Stimulated activated CD8-positive, alpha-beta memory T cell treated with anti-CD3 and anti-CD28 coated beads, Interleukin-4, amount 100 ng/mL, for 1 hour (primary cell): Measurements from ENCODE around the gene APBB2.
"Not testable (repeated sequence)": the region's sequence is repeated elsewhere in the genome, so short reads cannot be mapped to it uniquely, and the experiment has no call there.

Experiments
- DNase-seq, 2 donors: peaks; one replicate each; pipeline ENCODE4 v3.0.0-alpha.2; 2020; ENCODE audit warnings: low read depth in 2 of 2, low spot score in 1 of 2

Gene APBB2

DNA sequence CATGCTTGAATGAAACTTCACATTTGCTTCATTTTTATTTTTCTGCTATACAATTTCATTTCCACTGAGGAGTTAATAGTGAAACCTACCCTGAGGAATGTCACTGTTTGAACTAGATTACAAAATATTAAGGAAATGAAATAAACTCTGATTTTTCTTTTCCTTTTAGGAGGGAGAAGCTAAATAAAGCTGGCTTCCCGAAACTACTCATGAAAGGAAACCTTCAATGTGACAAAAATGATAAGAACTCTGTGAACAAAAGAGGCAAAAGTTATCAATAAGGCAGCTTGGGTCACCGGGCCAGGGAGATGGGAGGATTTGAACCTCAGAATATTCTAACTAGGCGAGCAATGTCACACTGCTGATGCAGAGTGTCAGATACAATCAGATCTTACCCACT lies 185.2 kb downstream of the APBB2 start:
- no peak for DNase-seq

DNA sequence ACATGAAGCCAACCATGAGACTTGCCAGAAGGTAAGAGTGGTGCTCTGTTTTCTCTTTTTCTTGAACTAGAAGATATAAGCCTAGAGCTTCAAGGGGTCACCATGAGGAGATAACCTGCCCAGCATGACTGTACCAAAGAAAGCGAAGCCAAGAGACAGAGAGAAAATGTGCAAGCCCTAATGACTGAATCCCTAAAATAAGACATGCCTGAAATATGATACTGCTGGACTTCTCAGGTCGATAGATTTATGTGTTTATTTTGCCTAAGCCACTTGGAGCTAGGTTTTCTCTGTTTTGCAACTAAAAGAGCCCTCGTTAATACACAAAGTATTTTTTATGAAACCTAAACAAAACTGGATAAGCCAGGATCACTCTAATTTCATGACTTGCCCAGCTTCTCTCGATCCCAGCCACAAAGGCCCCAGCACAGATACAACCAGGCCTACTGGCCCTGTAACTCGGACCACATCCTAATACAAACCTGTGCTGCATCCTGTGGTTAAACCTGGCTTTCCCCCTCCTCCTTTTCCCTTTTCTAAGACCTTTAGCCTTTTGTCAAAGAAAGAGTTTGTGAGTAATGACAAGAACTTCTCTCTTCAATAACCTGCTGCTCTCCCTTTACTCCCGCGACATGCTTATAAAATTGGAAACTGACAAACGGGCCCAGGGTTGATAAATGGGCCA lies 185.8 kb downstream of the APBB2 start:
- DNase-seq: no peak

DNA sequence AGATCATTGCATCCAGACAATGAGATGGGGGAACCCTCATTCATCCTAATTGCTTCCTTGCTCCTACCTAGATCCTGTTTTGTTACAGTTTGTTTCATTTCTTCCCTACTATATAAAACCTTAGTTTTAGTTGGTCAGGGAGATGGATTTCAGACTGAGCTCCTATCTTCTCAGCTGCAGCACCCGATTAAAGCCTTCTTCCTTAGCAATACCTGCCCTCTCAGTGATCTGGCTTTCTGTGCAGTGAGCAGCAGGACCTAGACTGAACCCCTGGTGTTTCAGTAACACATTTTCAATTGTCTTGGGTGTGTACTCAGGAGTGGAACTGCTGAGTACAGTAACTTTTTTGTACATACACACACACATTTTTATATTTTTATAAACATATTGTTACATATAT lies 187.4 kb downstream of the APBB2 start:
- DNase-seq: no peak

DNA sequence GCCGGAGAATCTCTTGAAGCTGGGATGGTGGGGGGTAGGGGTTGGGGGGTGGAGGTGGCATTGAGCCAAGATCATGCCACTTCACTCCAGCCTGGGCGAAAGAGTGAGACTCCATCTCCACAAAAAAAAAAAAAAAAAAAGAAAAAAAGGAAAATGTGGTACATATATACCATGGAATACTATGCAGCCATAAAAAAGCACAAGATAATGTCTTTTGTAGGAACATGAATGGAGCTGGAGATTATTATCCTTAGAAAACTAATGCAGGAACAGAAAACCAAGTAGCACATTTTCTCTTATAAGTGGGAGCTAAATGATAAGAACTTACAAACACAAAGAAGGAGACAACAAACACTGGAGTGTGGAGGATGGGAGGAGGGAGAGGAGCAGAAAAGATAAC lies 188.5 kb downstream of the APBB2 start:
- DNase-seq: no peak

DNA sequence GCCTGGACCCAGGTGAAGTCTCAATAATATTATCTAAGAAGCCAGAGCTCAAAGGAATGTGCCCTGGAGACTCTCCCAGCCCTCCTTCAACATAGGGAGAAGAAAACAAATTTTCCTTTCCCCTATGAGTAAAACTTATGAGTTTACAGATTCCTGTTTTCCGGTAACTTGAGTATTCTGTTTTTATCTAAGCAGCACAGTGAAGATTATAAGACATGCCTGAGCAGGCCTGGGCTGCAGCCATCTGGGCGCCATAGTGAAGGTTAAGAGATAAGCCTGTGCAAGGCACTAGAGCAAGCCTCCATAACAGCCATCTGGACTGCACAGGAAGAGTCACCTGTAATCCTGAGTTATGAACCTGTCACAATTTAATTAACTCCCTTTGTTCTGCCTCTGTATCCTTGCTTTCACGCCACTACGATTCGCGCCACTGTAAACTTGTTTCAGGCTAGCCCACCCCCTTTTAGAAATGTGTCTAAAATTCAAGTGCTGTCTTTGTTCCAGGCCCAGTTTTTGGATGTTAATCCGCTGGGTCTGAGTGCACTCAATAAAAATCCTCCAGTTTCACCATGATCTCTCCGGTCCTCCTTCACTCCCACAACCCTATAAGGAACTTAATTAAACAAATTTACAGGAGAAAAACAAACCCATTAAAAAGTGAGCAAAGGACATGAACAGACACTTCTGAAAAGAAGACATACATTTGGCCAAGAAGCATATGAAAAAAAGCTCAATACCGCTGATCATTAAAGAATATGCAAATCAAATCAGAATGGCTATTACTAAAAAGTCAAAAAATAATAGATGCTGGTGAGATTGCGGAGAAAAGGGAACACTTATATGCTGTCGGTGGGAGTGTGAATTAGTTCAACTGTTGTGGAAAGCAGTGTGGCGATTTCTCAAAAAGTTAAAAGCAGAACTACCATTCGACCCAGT lies 189.5 kb downstream of the APBB2 start:
- no peak for DNase-seq

DNA sequence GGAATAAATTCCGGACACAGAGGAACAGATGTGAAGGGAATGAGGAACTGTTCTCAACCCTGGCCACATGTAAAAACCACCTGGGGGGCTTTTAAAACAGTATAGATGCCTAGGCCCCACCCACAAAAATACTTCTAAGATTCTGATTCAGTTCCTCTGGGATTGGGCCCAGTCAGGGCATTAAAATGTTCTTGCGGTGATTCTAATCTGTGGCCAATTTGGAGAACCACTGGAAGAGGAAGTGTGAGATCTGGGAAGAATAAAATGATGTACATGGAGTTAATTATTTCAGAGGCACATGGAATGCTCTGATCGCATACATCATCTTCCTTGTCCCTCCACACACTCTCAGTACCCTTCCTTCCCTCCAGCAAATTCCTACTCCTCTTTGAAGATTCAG lies 192.2 kb downstream of the APBB2 start:
- no peak for DNase-seq

DNA sequence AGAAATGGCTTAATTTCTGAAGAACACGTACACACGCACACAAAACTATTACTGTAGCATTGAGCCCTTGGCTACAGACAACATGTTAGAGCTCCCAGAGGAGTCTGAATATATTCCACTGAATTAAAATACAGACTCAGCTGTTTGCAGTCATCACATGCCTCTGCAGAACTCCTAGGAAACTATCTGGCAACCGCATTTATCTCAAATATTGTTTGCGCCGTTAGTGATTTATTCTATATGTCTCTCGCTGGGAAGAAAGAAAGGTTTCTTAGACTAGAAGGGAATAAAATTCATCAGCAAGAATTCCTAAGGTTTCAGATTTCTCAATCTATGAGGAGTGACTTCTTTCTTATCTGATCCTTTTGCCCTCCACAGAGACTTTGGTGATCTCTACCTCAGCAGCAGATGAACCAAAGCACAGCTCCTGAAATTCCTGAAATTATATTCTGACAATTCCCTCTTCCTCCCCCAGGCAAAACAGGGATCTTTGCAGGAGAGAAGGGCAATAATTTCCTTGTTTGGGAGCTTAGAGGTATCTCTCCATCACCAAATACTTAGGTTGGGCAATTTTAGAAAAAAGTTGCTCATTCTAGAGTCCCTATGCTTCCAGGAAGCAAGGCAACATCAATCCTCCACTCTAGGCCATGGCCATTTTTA lies 199.2 kb downstream of the APBB2 start:
- DNase-seq: no peak

DNA sequence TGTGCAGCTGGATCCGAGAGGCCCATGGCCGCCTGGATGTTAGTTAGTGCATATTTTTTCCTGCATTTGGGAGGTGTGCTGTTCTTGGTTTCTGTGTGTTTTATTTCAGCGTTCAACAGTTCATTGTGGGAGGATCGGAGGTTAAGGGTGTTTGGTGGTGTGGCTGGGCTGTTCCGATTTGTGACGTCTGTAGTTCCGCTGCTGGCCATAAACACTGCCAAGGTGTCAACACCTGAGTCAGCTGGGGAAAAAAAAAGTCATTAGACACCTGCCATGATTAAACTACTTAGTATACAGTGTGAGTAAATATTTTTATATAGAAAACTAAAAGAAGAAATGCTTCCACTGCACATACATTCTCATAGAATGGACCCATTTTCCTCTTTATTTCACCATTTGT lies 200.2 kb downstream of the APBB2 start:
- DNase-seq: no peak

DNA sequence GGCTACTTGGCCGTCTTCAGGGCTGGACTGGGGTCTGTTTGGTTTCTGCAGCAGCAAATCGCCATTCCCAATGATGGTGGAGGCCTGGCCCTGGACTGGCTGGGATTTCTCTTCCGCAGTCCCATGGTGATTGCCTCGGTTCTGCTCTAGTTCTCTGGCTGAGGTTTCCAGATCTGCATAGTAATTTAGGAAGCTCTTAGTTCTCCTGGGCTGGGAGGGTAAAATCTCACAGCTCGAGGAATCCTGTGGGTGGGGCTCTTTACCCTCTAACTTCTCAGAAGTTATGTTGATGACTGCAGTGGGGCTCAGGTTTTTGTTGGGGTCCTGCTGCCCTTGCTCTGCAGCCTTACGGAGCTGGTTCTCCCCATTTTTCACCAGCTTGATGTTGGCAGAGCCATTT lies 200.6 kb downstream of the APBB2 start:
- no peak for DNase-seq

DNA sequence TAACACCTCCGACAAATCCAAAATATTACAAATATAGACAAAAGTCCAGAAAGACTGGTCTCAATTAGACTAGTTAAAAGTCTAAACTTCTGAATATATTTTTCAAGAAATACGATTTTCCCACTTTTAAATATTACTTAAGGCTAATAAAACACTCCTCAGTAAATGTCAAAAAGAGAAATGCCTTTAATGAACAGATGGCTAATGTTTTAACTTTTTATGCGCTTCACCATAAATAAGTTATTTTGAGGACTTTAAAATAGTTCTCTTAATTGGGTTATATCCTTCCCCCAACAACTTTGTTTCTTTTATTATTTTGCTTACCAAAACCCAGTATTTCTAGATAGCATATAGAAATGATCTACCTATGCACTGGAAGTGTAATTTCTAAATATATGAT lies 201.4 kb downstream of the APBB2 start:
- DNase-seq: no peak

DNA sequence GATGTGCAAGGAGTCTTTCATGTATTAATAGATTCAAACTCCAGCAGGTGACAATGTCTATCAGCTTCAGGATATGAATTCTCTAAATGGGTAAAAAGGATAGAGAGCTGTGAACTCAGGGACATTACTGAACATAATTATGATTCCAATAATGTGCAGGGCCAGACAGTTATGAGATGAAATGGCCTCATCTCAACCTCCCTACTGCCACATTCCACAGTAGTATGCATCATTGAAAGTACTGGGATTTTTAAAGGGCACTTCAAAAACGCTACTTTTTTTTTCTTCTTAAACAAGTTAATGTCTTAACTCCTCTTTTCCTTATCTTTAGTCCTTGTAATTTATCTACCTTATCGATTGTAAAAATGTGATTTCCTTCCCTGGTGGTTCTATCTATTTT lies 202.0 kb downstream of the APBB2 start:
- no peak for DNase-seq

DNA sequence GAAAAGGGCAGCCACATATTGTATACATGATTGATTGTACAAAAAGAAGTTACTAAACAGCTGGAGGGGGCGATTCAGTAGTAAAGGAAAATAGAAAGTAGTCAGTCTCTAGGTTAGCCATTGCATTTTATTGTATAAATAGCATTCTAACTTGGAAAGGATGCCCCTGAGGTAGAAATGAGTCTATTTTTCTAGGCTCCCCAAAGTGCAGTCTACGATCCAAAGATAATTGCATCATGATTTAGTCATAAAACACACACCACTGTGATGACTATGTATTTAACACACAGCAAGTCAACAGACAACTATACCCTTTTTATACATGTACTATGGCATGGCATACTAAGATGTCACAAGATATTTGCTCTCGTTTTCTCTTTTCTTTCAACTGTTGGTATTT lies 204.9 kb downstream of the APBB2 start:
- no peak for DNase-seq

DNA sequence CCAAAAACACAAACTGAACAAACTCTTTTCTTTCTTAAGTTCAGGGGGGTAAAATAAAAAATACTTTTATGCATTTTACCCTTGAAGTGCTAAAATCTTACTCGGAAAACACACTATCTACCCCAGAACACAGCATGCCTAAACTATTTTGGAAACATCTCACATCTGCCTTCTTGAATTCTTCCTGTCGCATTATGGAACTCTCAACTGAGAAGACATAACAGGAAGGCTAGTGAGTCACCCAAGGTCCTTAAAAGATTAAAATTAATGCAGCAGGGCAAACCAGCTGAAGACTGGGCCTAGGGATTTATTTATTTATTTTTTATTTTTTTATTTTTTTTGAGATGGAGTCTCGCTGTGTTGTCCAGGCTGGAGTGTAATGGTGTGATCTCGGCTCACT lies 208.2 kb downstream of the APBB2 start:
- no peak for DNase-seq

DNA sequence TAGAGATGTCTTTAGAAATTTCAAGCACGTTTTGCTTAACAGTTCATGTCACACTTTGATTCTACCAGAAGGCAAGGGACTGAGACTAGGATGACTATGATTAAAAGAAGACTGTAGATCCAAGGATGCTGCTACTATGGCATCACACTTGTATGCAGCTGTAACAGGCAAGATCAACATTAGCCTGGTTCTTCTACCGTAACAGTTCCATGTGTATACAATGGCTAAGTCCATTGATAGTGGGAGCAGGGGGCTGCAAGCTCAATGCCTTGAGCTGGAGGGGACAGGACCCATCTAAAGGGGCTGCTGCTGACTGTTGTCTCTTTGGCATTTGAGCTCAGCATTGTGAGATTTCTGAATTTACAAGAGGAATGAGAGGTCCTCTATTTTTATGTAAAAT lies 212.0 kb downstream of the APBB2 start:
- no peak for DNase-seq

DNA sequence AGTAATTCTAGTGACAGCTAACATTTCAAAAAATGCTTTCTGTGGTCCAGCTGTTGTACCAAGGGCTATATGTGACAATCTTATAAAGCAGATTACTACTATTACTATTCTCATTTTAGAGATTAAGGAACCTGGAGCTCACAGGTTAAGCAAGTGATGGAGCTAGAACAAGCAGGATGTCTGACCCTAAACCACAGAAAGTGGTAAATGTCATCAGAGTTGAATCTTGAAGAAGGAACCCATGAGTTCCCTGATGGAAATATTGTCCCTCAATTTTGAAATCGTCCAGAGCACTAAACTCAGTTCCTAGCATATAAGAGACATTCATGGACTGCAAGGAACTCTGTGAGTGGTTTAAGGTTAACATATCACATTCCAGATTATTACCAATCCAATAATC lies 214.0 kb downstream of the APBB2 start:
- DNase-seq: no peak

DNA sequence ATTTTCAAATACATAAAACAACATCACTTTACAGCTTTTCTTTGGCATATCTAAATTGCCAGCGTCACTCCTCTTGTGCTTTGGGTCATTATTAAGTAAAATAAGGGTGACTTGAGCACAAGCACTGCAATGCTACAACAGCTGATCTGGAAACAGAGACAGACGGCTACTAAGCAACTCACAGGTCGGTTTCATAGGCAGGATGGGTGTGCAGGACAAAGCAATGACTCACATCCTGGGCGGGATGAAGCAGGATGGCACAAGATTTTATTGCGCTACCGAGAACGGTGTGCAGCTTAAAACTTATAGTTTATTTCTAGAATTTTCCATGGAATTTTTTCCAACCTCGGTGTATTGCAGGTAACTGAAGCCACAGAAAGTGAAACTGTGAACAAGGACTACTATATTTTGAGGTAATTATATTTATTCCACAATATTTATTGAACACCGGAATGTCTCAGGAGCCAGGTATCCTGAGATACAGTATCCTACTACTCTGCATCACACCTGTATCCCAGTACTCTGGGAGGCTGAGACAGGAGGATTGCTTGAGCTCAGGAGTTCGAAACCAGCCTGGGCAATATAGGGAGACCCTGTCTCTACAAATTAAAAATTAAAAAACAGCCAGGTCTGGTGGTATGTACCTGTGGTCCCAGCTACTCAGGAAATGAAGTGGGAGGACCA lies 215.5 kb downstream of the APBB2 start:
- DNase-seq: no peak

DNA sequence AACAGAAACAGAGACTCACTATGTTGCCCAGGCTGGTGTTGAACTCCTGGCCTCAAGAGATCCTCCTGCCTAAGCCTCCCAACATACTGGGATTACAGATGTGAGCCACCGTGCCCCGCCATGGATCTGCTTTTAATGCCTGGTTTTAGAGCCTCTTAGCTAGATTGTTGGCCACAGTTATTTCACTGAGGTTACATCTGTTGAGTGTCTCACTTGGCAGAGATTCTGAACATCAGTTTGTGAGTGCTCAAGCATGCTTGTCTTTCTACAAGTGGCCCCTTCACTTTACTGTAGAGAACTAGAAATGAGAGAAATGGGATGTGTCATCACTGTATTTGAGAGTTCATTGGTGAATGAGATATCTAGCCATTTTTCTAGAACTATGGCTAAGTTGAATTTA lies 218.5 kb downstream of the APBB2 start:
- DNase-seq: no peak

DNA sequence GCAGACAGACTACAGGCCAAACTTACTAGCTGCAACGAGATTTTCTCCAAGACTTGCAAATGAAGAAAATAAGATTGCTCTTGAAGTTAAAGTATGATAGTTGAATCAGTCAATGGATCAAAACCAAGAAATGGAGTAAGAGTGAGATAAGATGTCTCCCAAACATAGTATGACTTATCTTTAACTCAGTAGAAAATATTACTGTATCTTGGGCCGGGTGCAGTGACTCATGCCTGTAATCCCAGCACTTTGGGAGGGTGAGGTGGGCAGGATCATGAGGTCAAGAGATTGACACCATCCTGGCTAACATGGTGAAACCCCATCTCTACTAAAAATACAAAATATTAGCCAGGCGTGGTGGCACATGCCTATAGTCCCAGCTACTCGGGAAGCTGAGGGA lies 220.0 kb downstream of the APBB2 start:
- not testable (repeated sequence) for DNase-seq

DNA sequence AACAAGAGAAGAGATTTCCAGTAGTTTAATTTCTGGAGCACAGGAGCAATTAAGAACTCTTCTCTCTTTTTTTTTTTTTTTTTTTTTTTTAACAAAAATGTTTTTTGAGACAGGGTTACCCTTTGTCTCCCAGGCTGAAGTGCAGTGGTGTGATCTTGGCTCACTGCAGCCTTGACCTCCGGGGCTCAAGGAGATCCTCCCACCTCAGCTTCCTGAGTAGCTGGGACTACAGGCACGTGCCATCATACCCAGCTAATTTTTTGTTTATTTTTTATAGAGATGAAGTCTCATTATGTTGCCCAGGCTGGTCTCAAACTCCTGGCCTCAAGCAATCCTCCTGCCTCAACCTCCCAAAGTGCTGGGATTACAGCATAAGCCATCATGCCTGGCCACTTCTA lies 221.0 kb downstream of the APBB2 start:
- not testable (repeated sequence) for DNase-seq

DNA sequence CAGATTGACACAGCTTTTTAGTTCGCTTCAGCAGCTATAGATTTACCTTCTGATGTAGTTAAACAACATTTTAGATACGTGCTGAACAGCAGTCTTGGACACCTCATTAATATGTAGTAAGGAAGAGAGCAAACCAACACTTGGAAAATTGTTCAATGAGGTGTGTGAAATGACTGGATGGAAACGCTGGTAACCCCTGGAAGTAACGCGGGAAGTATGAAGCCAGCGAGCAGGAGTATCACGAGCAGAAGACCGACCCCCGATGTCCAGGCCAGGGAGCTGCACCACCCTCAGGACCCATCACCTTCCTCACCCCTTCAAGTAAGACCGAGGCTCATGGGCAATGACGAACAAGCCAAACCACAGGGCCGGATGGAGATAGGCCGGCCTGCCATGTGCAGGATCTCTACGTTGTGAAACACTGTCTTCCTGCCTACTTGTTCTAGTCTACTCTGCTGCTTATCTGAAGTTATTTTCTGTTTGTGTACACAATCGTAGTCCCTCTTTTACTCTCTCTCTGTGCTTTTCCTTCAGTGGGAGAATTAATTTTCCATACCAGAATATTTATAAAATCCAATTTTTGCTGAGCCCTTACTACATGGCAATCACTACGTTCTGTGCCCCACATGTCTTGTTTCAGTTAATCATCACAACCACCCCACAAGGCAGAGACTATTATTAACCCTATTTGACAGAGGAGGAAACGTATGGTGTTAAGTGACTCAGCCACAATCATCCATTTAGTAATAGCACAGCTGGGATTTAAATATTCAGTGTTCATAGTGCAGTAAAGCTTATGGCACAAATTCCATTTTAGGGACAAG lies 221.7 kb downstream of the APBB2 start:
- DNase-seq: no peak

DNA sequence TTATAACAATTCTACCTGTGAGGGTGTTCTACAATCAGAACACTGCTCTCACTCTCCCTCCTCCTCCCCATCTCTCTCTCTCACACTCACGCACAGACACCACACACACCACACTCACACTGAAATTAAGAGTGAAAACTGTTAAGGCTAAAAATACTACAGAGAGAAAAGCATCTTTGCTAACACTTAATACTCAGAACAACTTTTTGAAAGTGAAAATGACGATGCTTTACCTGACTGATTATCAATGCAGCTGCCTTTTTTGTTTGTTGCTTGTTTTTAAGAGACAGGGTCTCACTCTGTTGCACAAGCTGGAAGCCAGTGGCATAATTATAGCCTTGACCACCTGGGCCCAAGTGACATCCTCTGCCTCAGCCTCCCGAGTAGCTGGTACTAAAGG lies 222.4 kb downstream of the APBB2 start:
- DNase-seq: no peak
